Neural progenitor cell (in vitro differentiated cells): ENCODE measurements around the gene CAMKMT.

Experiments used
- EZH2 ChIP-seq: fragments of 200-600 bp; sonication (generic); IDR thresholded peaks from 2 replicates; pipeline ENCODE4 v1.6.1; 2017; ENCODE audit warnings: antibody characterized with exemption, mild to moderate bottlenecking, moderate library complexity
- EZH2phosphoT487 ChIP-seq: fragments of 200-600 bp; sonication (generic); IDR thresholded peaks from 2 replicates; pipeline ENCODE4 v1.6.1; 2017; ENCODE audit warnings: antibody characterized with exemption
- TF ChIP-seq, protein P1 (sequence below): fragments of 200-600 bp; sonication (generic); IDR thresholded peaks from 2 replicates; pipeline ENCODE4 v1.5.1; 2017; ENCODE audit warnings: antibody characterized with exemption, mild to moderate bottlenecking

DNA sequence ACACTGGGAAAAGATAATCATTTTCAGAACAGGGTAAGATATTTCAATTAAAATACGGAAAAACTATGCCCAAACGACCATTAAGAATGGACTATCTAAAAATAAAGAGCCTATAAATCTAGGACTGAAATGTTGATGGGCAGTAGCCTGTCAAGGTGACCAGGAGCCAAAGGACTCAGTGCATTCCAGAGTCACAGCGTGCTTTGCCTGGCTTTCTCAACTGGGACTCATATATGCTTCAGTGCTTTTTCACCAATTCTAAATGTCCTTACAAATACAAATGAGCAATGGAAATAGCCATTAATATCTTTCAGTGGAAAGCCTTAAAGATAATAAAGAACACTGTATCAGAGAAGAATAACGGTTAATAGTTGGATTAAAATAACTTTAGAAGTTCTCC lies 35.9 kb upstream of the CAMKMT start:
- TF ChIP-seq EZH2 (no peak), EZH2phosphoT487 (no peak)
- TF ChIP-seq, protein P1, sequence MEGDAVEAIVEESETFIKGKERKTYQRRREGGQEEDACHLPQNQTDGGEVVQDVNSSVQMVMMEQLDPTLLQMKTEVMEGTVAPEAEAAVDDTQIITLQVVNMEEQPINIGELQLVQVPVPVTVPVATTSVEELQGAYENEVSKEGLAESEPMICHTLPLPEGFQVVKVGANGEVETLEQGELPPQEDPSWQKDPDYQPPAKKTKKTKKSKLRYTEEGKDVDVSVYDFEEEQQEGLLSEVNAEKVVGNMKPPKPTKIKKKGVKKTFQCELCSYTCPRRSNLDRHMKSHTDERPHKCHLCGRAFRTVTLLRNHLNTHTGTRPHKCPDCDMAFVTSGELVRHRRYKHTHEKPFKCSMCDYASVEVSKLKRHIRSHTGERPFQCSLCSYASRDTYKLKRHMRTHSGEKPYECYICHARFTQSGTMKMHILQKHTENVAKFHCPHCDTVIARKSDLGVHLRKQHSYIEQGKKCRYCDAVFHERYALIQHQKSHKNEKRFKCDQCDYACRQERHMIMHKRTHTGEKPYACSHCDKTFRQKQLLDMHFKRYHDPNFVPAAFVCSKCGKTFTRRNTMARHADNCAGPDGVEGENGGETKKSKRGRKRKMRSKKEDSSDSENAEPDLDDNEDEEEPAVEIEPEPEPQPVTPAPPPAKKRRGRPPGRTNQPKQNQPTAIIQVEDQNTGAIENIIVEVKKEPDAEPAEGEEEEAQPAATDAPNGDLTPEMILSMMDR: no peak
